Measurements from ENCODE around the gene UBN1.

Gene UBN1

DNA sequence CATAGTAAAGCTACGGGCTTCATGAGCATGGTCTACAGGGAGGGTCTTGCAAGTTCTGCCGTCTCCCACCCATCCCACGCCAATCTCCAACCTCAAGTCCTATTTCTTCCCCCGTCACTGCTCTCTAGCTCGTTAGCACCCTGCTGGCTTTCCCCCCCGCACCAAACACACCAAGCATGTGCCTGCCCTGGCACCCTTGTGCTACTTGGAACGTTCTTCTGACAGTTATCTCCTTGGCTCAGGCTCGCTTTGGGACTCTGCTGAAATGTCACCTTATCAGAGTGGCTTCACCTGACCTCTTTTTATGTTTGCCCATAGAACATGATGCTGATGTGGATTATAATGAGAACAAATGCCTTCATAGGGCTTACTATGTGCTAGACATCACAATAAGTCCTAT, 22.1 kb upstream of the UBN1 start:
- TF ChIP-seq, protein P1, sequence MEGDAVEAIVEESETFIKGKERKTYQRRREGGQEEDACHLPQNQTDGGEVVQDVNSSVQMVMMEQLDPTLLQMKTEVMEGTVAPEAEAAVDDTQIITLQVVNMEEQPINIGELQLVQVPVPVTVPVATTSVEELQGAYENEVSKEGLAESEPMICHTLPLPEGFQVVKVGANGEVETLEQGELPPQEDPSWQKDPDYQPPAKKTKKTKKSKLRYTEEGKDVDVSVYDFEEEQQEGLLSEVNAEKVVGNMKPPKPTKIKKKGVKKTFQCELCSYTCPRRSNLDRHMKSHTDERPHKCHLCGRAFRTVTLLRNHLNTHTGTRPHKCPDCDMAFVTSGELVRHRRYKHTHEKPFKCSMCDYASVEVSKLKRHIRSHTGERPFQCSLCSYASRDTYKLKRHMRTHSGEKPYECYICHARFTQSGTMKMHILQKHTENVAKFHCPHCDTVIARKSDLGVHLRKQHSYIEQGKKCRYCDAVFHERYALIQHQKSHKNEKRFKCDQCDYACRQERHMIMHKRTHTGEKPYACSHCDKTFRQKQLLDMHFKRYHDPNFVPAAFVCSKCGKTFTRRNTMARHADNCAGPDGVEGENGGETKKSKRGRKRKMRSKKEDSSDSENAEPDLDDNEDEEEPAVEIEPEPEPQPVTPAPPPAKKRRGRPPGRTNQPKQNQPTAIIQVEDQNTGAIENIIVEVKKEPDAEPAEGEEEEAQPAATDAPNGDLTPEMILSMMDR (IDR thresholded peaks at IDR 0.05; ENCODE audit: control insufficient read depth, extremely low read depth, insufficient read depth), result no peak
- DNase-seq (ENCODE audit: low read depth), result no peak
- no peak overlapping the region for H3K4me3 ChIP-seq (ENCODE audit: low read depth, low read length)

DNA sequence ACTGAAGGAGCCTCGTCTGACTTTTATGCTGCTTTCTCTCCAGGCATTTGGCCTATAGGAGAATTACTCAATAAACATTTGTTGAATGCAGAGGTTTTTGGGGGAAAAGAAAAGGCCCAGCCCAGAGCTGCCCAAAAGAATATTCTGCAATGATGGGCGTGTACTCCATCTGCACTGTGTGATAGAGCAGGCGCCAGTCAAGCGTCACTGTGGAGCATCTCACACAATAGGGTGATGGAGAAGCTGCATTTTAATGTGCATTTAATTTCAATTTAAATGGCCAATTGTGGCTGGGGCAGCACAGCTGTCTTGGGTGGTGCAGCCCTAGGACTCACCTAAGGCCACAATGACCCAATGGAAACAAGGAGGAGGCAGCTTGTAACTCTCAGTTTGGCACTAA, 20.8 kb upstream of the UBN1 start:
- no peak overlapping the region for H3K4me3 ChIP-seq (ENCODE audit: low read depth, low read length)
- DNase-seq (ENCODE audit: low read depth), result no peak
- TF ChIP-seq, protein P1 (IDR thresholded peaks at IDR 0.05; ENCODE audit: control insufficient read depth, extremely low read depth, insufficient read depth), result no peak

DNA sequence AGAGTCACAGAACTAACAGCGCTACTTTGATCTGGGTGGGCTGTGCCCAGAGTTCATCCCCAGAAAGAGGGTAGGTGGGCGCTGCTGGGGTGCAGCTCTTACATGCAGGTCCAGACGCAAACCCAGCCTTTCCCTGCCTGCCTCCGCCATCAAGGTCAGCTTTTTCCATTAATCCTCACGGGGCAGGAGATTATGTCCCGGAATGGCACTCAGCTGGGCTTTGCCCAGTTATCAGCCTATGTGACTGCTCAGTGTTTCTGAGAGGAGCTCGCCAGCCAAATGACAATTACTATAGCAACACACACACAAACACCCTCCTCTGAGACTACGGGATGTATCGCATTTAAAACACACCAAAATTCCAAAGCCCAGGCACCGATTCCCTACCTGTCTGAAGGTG, 20.3 kb upstream of the UBN1 start:
- TF ChIP-seq, protein P1 (IDR thresholded peaks at IDR 0.05; ENCODE audit: control insufficient read depth, extremely low read depth, insufficient read depth), result no peak
- H3K4me3 ChIP-seq (ENCODE audit: low read depth, low read length), result no peak overlapping the region

DNA sequence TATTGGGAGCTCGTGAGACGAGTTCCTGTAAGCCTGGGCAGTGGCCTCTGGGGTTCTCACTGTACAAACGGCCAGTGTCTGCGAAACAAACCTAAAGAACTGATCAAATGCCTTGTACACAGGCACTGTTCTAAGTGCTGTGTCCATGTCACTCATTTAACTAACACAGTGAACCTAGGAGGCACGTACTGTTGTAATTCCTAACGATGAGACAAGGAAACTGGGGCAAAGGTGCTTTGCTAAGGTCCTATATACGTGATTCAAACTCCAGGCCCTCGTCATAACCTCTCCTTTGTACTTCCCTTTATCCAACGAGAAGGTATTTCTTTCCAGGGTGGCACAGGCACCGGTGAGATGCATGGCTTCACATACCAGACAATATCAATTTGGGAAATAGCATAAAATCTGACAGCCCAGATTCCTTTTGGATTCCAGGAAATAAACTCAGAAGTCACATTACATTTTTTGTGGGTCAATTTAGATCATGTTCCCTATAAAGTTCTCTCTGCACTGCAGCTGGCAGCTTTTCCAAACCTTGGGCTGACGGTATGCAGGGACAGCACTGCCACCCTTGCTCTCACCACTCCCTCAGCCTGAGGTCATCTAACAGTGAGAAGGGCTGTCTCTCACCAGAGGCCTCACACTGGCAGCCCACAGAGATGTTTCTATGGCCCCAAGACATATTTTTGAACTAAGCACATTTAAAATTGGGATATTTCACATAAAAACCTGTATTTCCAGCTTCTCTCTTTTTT, 18.5 kb upstream of the UBN1 start:
- peak; percentile 61 for DNase-seq (ENCODE audit: low read depth)
- no peak overlapping the region for H3K4me3 ChIP-seq (ENCODE audit: low read depth, low read length)
- TF ChIP-seq, protein P1 (IDR thresholded peaks at IDR 0.05; ENCODE audit: control insufficient read depth, extremely low read depth, insufficient read depth), result no peak

More for the DNA sequence above, 20.3 kb upstream of the UBN1 start:
- DNase-seq (ENCODE audit: low read depth), result no peak

DNA sequence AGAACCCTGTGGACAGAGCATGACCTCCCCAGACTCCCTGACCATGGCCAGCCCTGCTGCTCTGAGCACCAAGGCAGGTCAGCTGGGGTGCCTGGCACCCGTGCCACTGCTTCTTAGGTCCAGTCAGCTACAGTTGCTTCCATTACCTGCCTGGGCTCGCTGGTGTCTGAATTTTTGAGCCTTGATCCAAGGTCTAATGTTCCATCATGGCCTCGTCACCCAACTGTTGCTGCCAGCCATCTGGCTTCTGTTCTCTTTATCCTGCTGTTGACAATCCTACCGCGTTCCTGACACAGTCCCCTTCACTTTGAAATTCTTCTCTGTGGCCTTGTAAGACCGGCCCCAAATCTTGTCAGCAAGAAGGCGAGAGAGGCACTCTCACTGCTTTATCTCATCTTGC, 16.9 kb upstream of the UBN1 start:
- DNase-seq (ENCODE audit: low read depth), result no peak
- TF ChIP-seq, protein P1 (IDR thresholded peaks at IDR 0.05; ENCODE audit: control insufficient read depth, extremely low read depth, insufficient read depth), result no peak
- no peak overlapping the region for H3K4me3 ChIP-seq (ENCODE audit: low read depth, low read length)

DNA sequence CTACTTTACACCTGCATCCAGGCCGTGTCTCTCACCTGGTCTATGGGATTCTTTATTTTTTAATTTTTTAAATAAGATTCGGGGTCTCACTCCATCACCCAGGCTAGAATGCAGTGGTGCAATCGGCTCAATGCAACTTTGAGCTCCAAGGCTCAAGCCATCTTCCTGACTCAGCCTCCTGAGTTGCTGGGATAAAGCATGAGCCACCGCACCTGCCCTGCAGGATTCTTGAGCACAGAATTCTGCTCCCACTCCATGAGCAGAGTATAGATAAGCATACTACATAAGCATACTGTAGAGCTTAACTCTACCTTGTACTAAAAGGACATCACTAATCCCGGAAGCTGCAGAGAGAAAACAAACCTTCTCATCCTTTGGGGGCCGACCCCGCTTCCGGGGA, 15.7 kb upstream of the UBN1 start:
- no peak overlapping the region for H3K4me3 ChIP-seq (ENCODE audit: low read depth, low read length)
- no peak for DNase-seq (ENCODE audit: low read depth)
- TF ChIP-seq, protein P1 (IDR thresholded peaks at IDR 0.05; ENCODE audit: control insufficient read depth, extremely low read depth, insufficient read depth), result no peak
